GM10248 (cell line): ENCODE data around the gene GRID2.

Experiments used
- CTCF ChIA-PET: fragments of 300-600 bp; sonication (Branson Sonifier 250); formaldehyde crosslinking; extraction: SDS; loops from one replicate; lab custom pipeline; 2021; ENCODE audit warnings: antibody characterized with exemption; lab: Yijun Ruan, JAX
- POLR2A ChIA-PET: fragments of 350-650 bp; sonication (Branson Sonifier 250); formaldehyde crosslinking; extraction: SDS; loops from one replicate; lab custom pipeline; 2020; ENCODE audit warnings: antibody characterized with exemption; lab: Yijun Ruan, JAX
- DNase-seq: peaks from one replicate; pipeline ENCODE4 v3.0.0; 2012; ENCODE audit errors: extremely low spot score
- TF ChIP-seq, protein P1 (sequence below): IDR thresholded peaks from 2 replicates; pipeline ENCODE4 v1.5.1; 2012; ENCODE audit warnings: mild to moderate bottlenecking, low read depth; ENCODE audit errors: extremely low read depth, missing control alignments, control extremely low read depth

The GRID2 gene

DNA sequence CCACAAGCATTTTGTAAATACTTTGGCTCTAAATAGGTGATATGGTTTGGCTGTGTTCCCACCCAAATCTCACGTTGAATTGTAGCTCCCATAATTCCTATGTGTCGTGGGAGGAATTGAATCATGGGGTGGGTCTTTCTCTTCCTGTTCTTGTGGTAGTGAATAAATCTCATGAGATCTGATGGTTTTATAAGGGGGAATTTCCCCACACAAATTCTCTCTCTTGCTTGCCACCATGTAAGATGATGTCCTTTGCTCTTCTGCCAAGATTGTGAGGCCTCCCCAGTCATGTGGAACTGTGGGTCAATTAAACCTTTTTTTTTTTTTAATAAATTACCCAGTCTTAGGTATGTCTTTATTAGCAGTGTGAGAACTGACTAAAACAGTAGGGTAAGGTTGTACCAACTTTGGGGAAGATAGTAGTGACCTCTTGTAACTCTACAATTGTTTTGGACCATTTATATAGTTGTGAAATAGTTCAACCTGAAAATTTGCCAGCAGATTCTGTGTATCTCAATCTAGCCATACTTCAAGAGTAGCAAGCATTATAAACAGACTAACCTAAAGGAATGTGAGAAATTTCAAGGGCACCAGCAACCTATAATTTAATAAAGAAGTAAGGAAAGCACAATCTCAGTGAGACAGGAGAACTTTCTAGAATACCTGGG lies 727.8 kb downstream of the GRID2 start:
- POLR2A ChIA-PET = no interaction called here
- TF ChIP-seq, protein P1, sequence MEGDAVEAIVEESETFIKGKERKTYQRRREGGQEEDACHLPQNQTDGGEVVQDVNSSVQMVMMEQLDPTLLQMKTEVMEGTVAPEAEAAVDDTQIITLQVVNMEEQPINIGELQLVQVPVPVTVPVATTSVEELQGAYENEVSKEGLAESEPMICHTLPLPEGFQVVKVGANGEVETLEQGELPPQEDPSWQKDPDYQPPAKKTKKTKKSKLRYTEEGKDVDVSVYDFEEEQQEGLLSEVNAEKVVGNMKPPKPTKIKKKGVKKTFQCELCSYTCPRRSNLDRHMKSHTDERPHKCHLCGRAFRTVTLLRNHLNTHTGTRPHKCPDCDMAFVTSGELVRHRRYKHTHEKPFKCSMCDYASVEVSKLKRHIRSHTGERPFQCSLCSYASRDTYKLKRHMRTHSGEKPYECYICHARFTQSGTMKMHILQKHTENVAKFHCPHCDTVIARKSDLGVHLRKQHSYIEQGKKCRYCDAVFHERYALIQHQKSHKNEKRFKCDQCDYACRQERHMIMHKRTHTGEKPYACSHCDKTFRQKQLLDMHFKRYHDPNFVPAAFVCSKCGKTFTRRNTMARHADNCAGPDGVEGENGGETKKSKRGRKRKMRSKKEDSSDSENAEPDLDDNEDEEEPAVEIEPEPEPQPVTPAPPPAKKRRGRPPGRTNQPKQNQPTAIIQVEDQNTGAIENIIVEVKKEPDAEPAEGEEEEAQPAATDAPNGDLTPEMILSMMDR = no peak
- DNase-seq = no peak
- CTCF ChIA-PET = no interaction called here

DNA sequence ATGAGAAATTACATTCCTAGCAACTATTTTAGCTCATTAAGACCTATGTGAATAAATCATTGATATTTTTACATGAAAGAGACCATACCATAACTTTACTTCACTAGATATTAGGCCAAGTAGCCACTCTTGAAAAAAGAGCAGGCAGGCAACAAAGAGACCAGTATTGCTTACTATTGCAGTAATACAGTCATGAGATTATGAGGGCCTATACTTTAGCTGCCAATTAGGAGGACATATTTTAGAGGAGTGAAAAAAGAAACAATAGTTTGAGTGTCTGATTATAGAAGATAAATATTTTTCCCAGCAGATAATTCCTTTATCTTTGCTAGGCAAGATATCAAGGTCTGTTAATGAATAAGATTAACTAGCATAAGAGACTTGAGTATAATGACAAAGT lies 739.0 kb downstream of the GRID2 start:
- POLR2A ChIA-PET = no interaction called here
- no peak for DNase-seq
- TF ChIP-seq, protein P1 = no peak
- CTCF ChIA-PET = no interaction called here

DNA sequence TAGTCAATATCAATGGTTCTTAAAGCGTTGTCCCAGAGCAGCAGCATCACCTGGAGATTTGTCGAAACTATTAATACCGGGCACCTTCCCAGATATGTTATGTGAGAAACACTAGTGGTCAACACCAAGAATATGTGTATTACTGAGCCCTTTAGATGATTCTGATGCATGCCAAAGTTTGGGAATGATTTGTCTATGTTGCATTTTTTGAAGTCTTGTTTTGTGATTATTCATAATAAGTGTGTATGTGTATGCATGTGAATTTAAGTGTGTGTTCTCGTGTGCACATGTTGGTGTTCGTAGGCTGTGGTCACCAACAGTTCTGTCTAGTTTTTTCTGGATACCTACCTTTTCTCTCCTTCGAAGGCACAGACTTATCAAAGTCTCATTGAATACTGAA lies 749.4 kb downstream of the GRID2 start:
- CTCF ChIA-PET = interaction anchor here (1.0 kb wide), 1 partner anchor 8 kb away, joined by 3 read pairs; no protein-coding TSS in a partner anchor

DNA sequence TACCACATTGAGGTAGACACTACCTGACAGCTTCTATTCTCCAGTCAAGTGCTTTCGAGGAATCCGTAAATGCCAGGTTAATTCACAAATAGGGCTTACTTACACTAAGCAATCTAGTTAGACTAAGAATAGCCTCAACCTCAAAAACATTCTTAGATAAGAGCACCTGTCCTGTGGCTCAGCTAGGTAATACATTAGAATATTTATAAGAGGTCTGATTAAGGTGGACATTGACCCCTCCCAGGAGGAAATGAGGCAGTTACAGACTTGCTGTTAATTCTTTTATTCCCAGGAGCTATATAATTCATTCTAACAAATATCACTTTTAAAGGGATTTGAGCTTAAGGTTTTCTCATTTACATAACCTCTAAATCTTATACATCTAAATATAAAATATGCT lies 758.1 kb downstream of the GRID2 start:
- TF ChIP-seq, protein P1 = no peak
- CTCF ChIA-PET = interaction anchor here (1.1 to 1.6 kb wide), 3 partner anchors 8 to 26 kb away, joined by 3 to 4 read pairs (median 3); no protein-coding TSS in a partner anchor
- POLR2A ChIA-PET = no interaction called here
- no peak for DNase-seq

More for the DNA sequence above, 749.4 kb downstream of the GRID2 start:
- DNase-seq = no peak
- POLR2A ChIA-PET = no interaction called here
- TF ChIP-seq, protein P1 = no peak

DNA sequence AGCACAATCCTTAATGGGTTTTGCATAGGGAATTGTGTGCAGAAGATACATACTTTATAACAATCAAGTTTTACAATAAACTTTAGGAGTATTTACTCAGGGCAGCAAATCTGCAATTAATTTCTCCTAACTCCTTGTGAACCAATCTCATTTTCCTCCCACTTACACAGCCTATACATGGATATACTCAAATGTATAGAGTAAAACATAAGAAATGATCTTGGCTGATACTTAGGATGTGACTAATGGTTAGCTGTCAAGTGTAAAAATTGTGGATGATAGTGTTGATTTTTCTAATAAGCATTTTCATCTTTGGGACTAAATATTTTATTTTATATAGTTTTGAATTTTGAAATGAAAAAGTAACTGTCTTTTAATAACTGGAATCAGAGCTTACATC lies 759.6 kb downstream of the GRID2 start:
- DNase-seq = no peak
- ChIA-PET CTCF (no interaction called here), POLR2A (no interaction called here)
- TF ChIP-seq, protein P1 = no peak

DNA sequence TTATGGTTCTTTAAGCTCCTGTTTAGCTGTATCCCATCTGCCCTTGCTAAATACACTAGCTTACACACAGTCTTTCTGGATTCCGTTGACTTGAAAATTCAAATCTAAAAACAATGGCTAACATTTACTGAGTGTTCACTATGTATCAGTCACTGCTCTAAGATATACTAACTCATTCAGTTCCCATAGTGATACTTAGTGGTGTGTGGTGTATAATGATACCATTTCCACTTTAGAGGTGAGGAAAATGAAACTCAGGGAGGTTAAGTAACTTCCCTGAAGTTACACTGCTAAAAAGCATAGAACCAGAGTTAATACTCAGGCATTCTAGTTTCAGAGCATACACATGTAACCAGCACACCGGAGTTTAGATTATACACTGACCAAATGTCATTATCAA lies 762.0 kb downstream of the GRID2 start:
- ChIA-PET CTCF (no interaction called here), POLR2A (no interaction called here)
- no peak for DNase-seq
- TF ChIP-seq, protein P1 = no peak

DNA sequence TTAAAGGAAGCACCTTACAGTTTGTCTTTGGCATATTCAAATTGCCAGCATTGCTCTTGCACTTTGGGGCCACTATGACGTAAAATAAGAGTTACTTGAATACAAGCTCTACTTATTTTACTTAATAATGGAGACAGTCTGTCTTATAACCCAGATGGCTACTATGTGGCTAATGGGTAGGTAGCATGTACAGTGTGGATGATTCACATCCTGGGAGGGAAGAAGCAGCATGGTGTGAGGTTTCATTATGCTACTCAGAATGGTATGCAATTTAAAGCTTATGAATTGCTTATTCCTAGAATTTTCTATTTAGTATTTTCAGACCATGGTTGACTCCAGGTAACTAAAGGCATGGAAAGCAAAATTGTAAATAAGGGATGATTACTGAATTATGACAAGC lies 763.0 kb downstream of the GRID2 start:
- TF ChIP-seq, protein P1 = no peak
- DNase-seq = no peak
- POLR2A ChIA-PET = no interaction called here
- CTCF ChIA-PET = interaction anchor here (1.4 kb wide), 1 partner anchor 26 kb away, joined by 5 read pairs; no protein-coding TSS in a partner anchor
